K562 (cell line): ENCODE data around the gene FTO. TPM values are rescaled to one million over a fixed set of nuclear protein-coding genes. Genes with fewer than 3 reads are reported as not detected.

Source experiments
- ATAC-seq: fragments of 200-7000 bp; cut with Tn5 transposase; 3 replicates; pipeline ENCODE4 v1.9.1; 2020; ENCODE audit warnings: moderate library complexity
- BruUV-seq: library from RNA; stranded (reverse); fragments of 400-500 nt; replicated peaks from 2 replicates; lab custom pipeline; 2021; lab: Mats Ljungman, UMichigan
- CTCF ChIA-PET: fragments of 300-600 bp; formaldehyde crosslinking; extraction: SDS; loops from one replicate; lab custom pipeline; 2021; ENCODE audit warnings: low intra/inter-chr PET ratio; lab: Yijun Ruan, JAX
- POLR2A ChIA-PET: fragments of 300-600, 350-650 bp; sonication (Branson Sonifier 250); formaldehyde crosslinking; extraction: SDS; loops from one replicate; lab custom pipeline; 2021; ENCODE audit warnings: antibody characterized with exemption, inconsistent platforms; lab: Yijun Ruan, JAX
- DNase-seq, 4 experiments: peaks; one replicate each; pipeline versions ENCODE4 v3.0.0 to v3.0.0-alpha.2; 2011 to 2018; ENCODE audit warnings: low spot score in 3 of 4, mixed read lengths in 3 of 4; ENCODE audit errors: extremely low read depth in 1 of 4
- FAIRE-seq: peaks from 2 replicates; lab custom pipeline; 2011; peaks lifted over from hg19 to GRCh38; lab: Jason Lieb, UNC
- H2AFZ ChIP-seq: 2 replicates; pipeline ENCODE4 v1.6.0; 2011; ENCODE audit warnings: low read depth, low read length, control low read depth, inconsistent platforms
- H3K27ac ChIP-seq: fragments of 200-600 bp; 3 replicates; pipeline ENCODE4 v1.8.0; 2011; ENCODE audit warnings: low read depth, mild to moderate bottlenecking, control low read depth, inconsistent platforms, low read length, moderate library complexity, mixed read lengths; ENCODE audit errors: extremely low read depth
- H3K27me3 ChIP-seq, 2 experiments: fragments of 300-600 bp in 1 of 2; 2 replicates in 1 of 2; 3 replicates in 1 of 2; pipeline versions ENCODE4 v1.6.0 to v1.8.0; 2011; ENCODE audit warnings: inconsistent platforms in 2 of 2, low read length in 2 of 2, mild to moderate bottlenecking in 1 of 2, mixed read lengths in 1 of 2, moderate library complexity in 1 of 2; ENCODE audit not compliant: control insufficient read depth in 2 of 2, insufficient read depth in 2 of 2
- H3K36me3 ChIP-seq: fragments of 300-600 bp; 3 replicates; pipeline ENCODE4 v1.8.0; 2011; ENCODE audit warnings: mild to moderate bottlenecking, low read length, inconsistent platforms; ENCODE audit not compliant: control insufficient read depth, insufficient read depth
- H3K4me1 ChIP-seq, 2 experiments: fragments of 200-600 bp in 1 of 2; replicated peaks in 1 of 2; 2 replicates in 1 of 2; 3 replicates in 1 of 2; pipeline versions ENCODE4 v1.5.1 to v1.8.0; 2011; ENCODE audit warnings: inconsistent platforms in 2 of 2, low read length in 2 of 2, mild to moderate bottlenecking in 1 of 2, mixed read lengths in 1 of 2, moderate library complexity in 1 of 2; ENCODE audit not compliant: control insufficient read depth in 2 of 2, insufficient read depth in 2 of 2
- H3K4me2 ChIP-seq: 2 replicates; pipeline ENCODE4 v1.6.1; 2011; ENCODE audit warnings: low read length, control low read depth, inconsistent platforms, mixed read lengths; ENCODE audit not compliant: insufficient read depth
- H3K4me3 ChIP-seq: fragments of 200-600 bp; sonication (generic), shearing (Covaris generic); 2 replicates; pipeline ENCODE4 v1.5.1; 2016; ENCODE audit warnings: control low read depth, inconsistent platforms
- H3K79me2 ChIP-seq: fragments of 200-600 bp; 3 replicates; pipeline ENCODE4 v1.8.0; 2011; ENCODE audit warnings: low read length, inconsistent platforms; ENCODE audit not compliant: control insufficient read depth, insufficient read depth
- H3K9ac ChIP-seq, 2 experiments: 2 replicates each; pipeline versions ENCODE4 v1.6.0 to v1.6.1; 2011; ENCODE audit warnings: low read depth in 2 of 2, low read length in 2 of 2, control low read depth in 1 of 2, inconsistent platforms in 1 of 2, mild to moderate bottlenecking in 1 of 2, mixed read lengths in 1 of 2; ENCODE audit not compliant: insufficient read depth in 1 of 2
- H3K9me1 ChIP-seq: one replicate; pipeline ENCODE4 v1.6.0; 2011; ENCODE audit warnings: inconsistent platforms, mild to moderate bottlenecking, low read length, moderate library complexity; ENCODE audit not compliant: control insufficient read depth, insufficient read depth
- H3K9me3 ChIP-seq: replicated peaks from 2 replicates; pipeline ENCODE4 v1.5.1; 2011; ENCODE audit warnings: low read depth, low read length, inconsistent platforms; ENCODE audit not compliant: control insufficient read depth, insufficient read depth
- H4K20me1 ChIP-seq: replicated peaks from 2 replicates; pipeline ENCODE4 v1.6.1; 2011; ENCODE audit warnings: low read length, inconsistent platforms, mixed read lengths; ENCODE audit not compliant: control insufficient read depth, insufficient read depth
- ARHGAP35 ChIP-seq: fragments of 450-650 bp; IDR thresholded peaks from 2 replicates; pipeline ENCODE4 v1.6.1; 2018; ENCODE audit not compliant: partially characterized antibody
- CBFA2T2 ChIP-seq: fragments of 450-650 bp; conservative IDR thresholded peaks from 2 replicates; pipeline ENCODE4 v1.6.1; 2017; ENCODE audit warnings: mild to moderate bottlenecking
- CHD2 ChIP-seq: IDR thresholded peaks from 2 replicates; pipeline ENCODE4 v1.6.1; 2011; ENCODE audit warnings: low read depth, low read length
- EWSR1 ChIP-seq: fragments of 450-650 bp; IDR thresholded peaks from 2 replicates; pipeline ENCODE4 v1.6.1; 2018; ENCODE audit warnings: borderline replicate concordance, mild to moderate bottlenecking, low read depth, moderate library complexity; ENCODE audit not compliant: partially characterized antibody
- FIP1L1 ChIP-seq: fragments of 200-400 bp; formaldehyde crosslinking; IDR thresholded peaks from 2 replicates; pipeline ENCODE4 v1.6.1; 2018; ENCODE audit warnings: mild to moderate bottlenecking, low read depth, low read length; ENCODE audit not compliant: poor library complexity, severe bottlenecking
- GABPA ChIP-seq: fragments of 200-800 bp; sonication (Bioruptor generic); conservative IDR thresholded peaks from 2 replicates; pipeline ENCODE4 v1.6.1; 2016; ENCODE audit warnings: low read depth, missing genetic modification characterization, missing compliant biosample characterization
- MED1 ChIP-seq: sonication (generic); formaldehyde crosslinking; IDR thresholded peaks from 2 replicates; pipeline ENCODE4 v1.8.1; 2023; ENCODE audit warnings: missing genetic modification reagents, borderline replicate concordance
- MYC ChIP-seq, 2 experiments: fragments of 250-450 bp in 1 of 2; sonication (Bioruptor Pico) in 1 of 2; IDR thresholded peaks; 2 replicates each; pipeline versions ENCODE4 v1.5.1 to v1.6.1; 2012 to 2021; ENCODE audit warnings: low read depth in 2 of 2, borderline replicate concordance in 1 of 2, improper control_type of control experiment in 1 of 2, low read length in 1 of 2, mild to moderate bottlenecking in 1 of 2, moderate library complexity in 1 of 2
- PHB ChIP-seq: fragments of 250-450 bp; sonication (Bioruptor Pico); IDR thresholded peaks from 2 replicates; pipeline ENCODE4 v1.5.0; 2021
- YY1 ChIP-seq, 3 experiments: IDR thresholded peaks; 2 replicates each; pipeline ENCODE4 v1.6.1; 2011; ENCODE audit warnings: low read length in 2 of 3, mild to moderate bottlenecking in 2 of 3, moderate library complexity in 2 of 3, borderline replicate concordance in 1 of 3, control low read depth in 1 of 3, low read depth in 1 of 3; ENCODE audit not compliant: insufficient read depth in 3 of 3, insufficient replicate concordance in 2 of 3, control insufficient read depth in 1 of 3, insufficient read length in 1 of 3; ENCODE audit errors: extremely low read depth in 1 of 3
- ZFX ChIP-seq: sonication (generic); formaldehyde crosslinking; IDR thresholded peaks from 2 replicates; pipeline ENCODE4 v1.8.0; 2022; ENCODE audit warnings: mild to moderate bottlenecking, missing genetic modification reagents, moderate library complexity
- ZNF140 ChIP-seq: fragments of 250-450 bp; sonication (Bioruptor Pico); IDR thresholded peaks from 2 replicates; pipeline ENCODE4 v1.8.0; 2021; ENCODE audit warnings: moderate library complexity, mild to moderate bottlenecking, inconsistent platforms
- ZNF445 ChIP-seq: fragments of 250-450 bp; sonication (Bioruptor Pico); IDR thresholded peaks from 2 replicates; pipeline ENCODE4 v1.4.0; 2020; ENCODE audit warnings: low read depth, mild to moderate bottlenecking, moderate library complexity
- WGBS: fragments of 100-300 bp; shearing (Covaris generic); methylation state at CpG from one replicate; pipeline ENCODE4 v1.1.6; 2016; ENCODE audit warnings: low coverage, mixed read lengths; ENCODE audit not compliant: insufficient coverage; ENCODE audit errors: missing lambda C conversion rate; 5-methylcytosine and 5-hydroxymethylcytosine counted together
- in situ Hi-C: fragments of 300-500 bp; cut with MboI; formaldehyde crosslinking; loops from 4 replicates; pipeline ENCODE4 v1.15.0; 2018; ENCODE audit warnings: inconsistent platforms, mixed read lengths
- intact Hi-C: fragments of 100-400 bp; cut with micrococcal nuclease; formaldehyde crosslinking; loops from 2 replicates; pipeline ENCODE4 v1.14.2; 2022
- polyA plus RNA-seq, 8 experiments: library from polyadenylated mRNA; depleted of rRNA in 4 of 8; stranded (reverse) in 5 of 8; unstranded in 3 of 8; fragments of >200 nt; fragmentation: Nextera tagmentation in 2 of 8; fragmentation: Illumina TruSeq in 1 of 8; extraction: Ambion mirVana in 2 of 8; extraction: Trizol in 1 of 8; gene quantifications; 2 replicates each; pipeline versions ENCODE4 v1.2.1 to v1.2.3, GENCODE V29; 2011 to 2014; ENCODE audit warnings: inconsistent platforms in 1 of 8, missing spikeins in 1 of 8
- total RNA-seq, 7 experiments: library from RNA; depleted of rRNA in 6 of 7; stranded (reverse); fragments of >200 nt in 6 of 7; fragmentation: Illumina TruSeq in 2 of 7; extraction: Trizol in 2 of 7; gene quantifications; 2 replicates each; pipeline versions ENCODE4 v1.2.1 to v1.2.3, GENCODE V29; 2011 to 2021; ENCODE audit warnings: low replicate concordance in 1 of 7
- TF ChIP-seq, protein P1 (sequence below), 2 experiments: fragments of 150-350 bp in 1 of 2; IDR thresholded peaks; 2 replicates each; pipeline ENCODE4 v1.6.1; 2012 to 2016; ENCODE audit warnings: low read depth in 2 of 2, low read length in 2 of 2, mild to moderate bottlenecking in 1 of 2, moderate library complexity in 1 of 2

Gene FTO
- total and polyA plus RNA-seq, 9 of the 15 experiments (the other 6 are each of a cell fraction or from before 2014, with no cell fraction given): 11.3 to 27.7 (median 25.5) TPM

GRCh38 chr16:54174201-54174600 lies 470.2 kb downstream of the FTO start:
- Histone ChIP-seq H2AFZ (no peak overlapping the region), H4K20me1 (no peaks in the 10 kb centered on the region), H3K4me2 (no peak overlapping the region), H3K4me3 (no peak overlapping the region), H3K4me1 (no peaks in the 10 kb centered on the region; a peak in 1 of 5 replicates), H3K9me3 (no peaks in the 10 kb centered on the region), H3K27ac (no peak overlapping the region), H3K79me2 (no peaks in the 10 kb centered on the region), H3K27me3 (peaks cover 36 to 55% of the 10 kb centered on the region in 2 experiments), H3K9ac (no peak overlapping the region), H3K9me1 (no peaks in the 10 kb centered on the region), H3K36me3 (no peaks in the 10 kb centered on the region)
- WGBS: 2% methylated on average over 5 of the region's 5 CpGs
- TF ChIP-seq EWSR1 (no peak), ARHGAP35 (no peak), FIP1L1 (no peak), CHD2 (no peak), PHB (CRISPR knock-in tag) (no peak), YY1 (IDR thresholded peaks at IDR 0.05; ENCODE audit: borderline replicate concordance in 1 of 3, control insufficient read depth in 1 of 3, extremely low read depth in 1 of 3, insufficient read depth in 3 of 3, insufficient read length in 1 of 3, insufficient replicate concordance in 2 of 3, low read depth in 1 of 3, low read length in 2 of 3) (no peak), GABPA (tag) (no peak), MED1 (no peak), ZNF140 (CRISPR knock-in tag) (no peak), ZFX (no peak), ZNF445 (CRISPR knock-in tag) (no peak), CBFA2T2 (no peak), MYC (IDR thresholded peaks at IDR 0.05; ENCODE audit: low read depth, low read length) (no peak), MYC (CRISPR knock-in tag; IDR thresholded peaks at IDR 0.05; ENCODE audit: borderline replicate concordance, low read depth) (no peak)
- TF ChIP-seq, protein P1, sequence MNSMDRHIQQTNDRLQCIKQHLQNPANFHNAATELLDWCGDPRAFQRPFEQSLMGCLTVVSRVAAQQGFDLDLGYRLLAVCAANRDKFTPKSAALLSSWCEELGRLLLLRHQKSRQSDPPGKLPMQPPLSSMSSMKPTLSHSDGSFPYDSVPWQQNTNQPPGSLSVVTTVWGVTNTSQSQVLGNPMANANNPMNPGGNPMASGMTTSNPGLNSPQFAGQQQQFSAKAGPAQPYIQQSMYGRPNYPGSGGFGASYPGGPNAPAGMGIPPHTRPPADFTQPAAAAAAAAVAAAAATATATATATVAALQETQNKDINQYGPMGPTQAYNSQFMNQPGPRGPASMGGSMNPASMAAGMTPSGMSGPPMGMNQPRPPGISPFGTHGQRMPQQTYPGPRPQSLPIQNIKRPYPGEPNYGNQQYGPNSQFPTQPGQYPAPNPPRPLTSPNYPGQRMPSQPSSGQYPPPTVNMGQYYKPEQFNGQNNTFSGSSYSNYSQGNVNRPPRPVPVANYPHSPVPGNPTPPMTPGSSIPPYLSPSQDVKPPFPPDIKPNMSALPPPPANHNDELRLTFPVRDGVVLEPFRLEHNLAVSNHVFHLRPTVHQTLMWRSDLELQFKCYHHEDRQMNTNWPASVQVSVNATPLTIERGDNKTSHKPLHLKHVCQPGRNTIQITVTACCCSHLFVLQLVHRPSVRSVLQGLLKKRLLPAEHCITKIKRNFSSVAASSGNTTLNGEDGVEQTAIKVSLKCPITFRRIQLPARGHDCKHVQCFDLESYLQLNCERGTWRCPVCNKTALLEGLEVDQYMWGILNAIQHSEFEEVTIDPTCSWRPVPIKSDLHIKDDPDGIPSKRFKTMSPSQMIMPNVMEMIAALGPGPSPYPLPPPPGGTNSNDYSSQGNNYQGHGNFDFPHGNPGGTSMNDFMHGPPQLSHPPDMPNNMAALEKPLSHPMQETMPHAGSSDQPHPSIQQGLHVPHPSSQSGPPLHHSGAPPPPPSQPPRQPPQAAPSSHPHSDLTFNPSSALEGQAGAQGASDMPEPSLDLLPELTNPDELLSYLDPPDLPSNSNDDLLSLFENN (IDR thresholded peaks at IDR 0.05; ENCODE audit: low read depth in 2 of 2, low read length in 2 of 2): no peak
- DNase-seq (no peak), ATAC-seq (no peak), FAIRE-seq (no peak)
- CTCF ChIA-PET: no interaction called here
- intact Hi-C loops (no loop called here), in situ Hi-C loops (no loop called here)
- no TSS peak for BruUV-seq
- POLR2A ChIA-PET: interaction anchor here (1.3 kb wide), 1 partner anchor 31 kb away, joined by 5 read pairs; no protein-coding TSS in a partner anchor
